ENCODE results near the gene LOX. TPM values are rescaled to one million over a fixed set of nuclear protein-coding genes. Genes with fewer than 3 reads are reported as not detected.

LOX gene
- total RNA-seq, 1 donor from 2014 or later: 1,150 TPM

DNA sequence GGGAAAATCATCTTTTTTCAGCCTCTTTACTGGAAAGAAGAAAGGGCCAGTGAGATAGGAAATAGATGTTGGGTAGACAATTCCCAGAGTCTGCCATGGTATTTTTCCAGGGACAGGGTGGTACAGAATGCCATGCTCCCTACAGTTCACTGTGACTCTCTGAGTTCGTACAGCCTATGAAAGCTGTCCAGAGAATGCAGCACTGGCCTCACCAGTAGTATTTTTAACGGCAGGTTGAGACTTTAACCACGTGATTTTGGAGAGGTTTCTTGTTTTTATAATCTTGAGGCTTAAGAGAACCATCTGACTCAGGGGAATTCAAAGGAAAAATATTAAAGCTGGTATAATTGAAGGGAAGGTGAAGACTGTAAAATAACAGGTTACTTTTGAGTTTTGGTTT is 41.1 kb upstream of the LOX start:
- no peaks in the 10 kb centered on the region for H3K9me3 Mint-ChIP-seq (ENCODE audit: unreplicated experiment)
- Histone ChIP-seq H3K4me3 (ENCODE audit: insufficient read depth, low read depth, low read length) (no peak overlapping the region), H3K9me3 (ENCODE audit: insufficient read depth, low read depth, low read length) (no peaks in the 10 kb centered on the region), H3K27ac (ENCODE audit: low read depth, low read length) (no peak overlapping the region), H3K27me3 (ENCODE audit: insufficient read depth, low read length) (no peaks in the 10 kb centered on the region), H3K79me2 (ENCODE audit: insufficient read depth, low read length) (no peaks in the 10 kb centered on the region), H3K36me3 (ENCODE audit: insufficient read depth, low read length) (no peaks in the 10 kb centered on the region), H3K4me1 (ENCODE audit: insufficient read depth, low read length) (peaks cover 15% of the 10 kb centered on the region), H2AFZ (ENCODE audit: low read depth, low read length) (no peak overlapping the region), H4K20me1 (ENCODE audit: insufficient read depth, low read length) (no peaks in the 10 kb centered on the region), H3K9ac (ENCODE audit: low read length) (no peak overlapping the region), H3K4me2 (ENCODE audit: low read length) (no peak overlapping the region)
- TF ChIP-seq, protein P1, sequence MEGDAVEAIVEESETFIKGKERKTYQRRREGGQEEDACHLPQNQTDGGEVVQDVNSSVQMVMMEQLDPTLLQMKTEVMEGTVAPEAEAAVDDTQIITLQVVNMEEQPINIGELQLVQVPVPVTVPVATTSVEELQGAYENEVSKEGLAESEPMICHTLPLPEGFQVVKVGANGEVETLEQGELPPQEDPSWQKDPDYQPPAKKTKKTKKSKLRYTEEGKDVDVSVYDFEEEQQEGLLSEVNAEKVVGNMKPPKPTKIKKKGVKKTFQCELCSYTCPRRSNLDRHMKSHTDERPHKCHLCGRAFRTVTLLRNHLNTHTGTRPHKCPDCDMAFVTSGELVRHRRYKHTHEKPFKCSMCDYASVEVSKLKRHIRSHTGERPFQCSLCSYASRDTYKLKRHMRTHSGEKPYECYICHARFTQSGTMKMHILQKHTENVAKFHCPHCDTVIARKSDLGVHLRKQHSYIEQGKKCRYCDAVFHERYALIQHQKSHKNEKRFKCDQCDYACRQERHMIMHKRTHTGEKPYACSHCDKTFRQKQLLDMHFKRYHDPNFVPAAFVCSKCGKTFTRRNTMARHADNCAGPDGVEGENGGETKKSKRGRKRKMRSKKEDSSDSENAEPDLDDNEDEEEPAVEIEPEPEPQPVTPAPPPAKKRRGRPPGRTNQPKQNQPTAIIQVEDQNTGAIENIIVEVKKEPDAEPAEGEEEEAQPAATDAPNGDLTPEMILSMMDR (IDR thresholded peaks at IDR 0.05; ENCODE audit: insufficient read depth, low read depth, low read length): no peak
- no peak for TF ChIP-seq EZH2 (IDR thresholded peaks at IDR 0.05; ENCODE audit: insufficient read depth, low read length)
- FAIRE-seq (no peak), DNase-seq (ENCODE audit: low read depth) (no peak)
- no peak overlapping the region for H3K27ac Mint-ChIP-seq (ENCODE audit: unreplicated experiment)
- no peaks in the 10 kb centered on the region for H3K27me3 Mint-ChIP-seq (ENCODE audit: low read depth, unreplicated experiment)
- no peak overlapping the region for H3K4me3 Mint-ChIP-seq (ENCODE audit: unreplicated experiment)
- peaks cover 12% of the 10 kb centered on the region for H3K4me1 Mint-ChIP-seq (ENCODE audit: low read depth, unreplicated experiment)
- H3K36me3 Mint-ChIP-seq (ENCODE audit: low read depth, unreplicated experiment): no peaks in the 10 kb centered on the region

- Histone ChIP-seq H3K4me2 (ENCODE audit: low read length) (no peak overlapping the region), H4K20me1 (ENCODE audit: insufficient read depth, low read length) (no peaks in the 10 kb centered on the region), H3K4me3 (ENCODE audit: insufficient read depth, low read depth, low read length) (no peak overlapping the region), H3K27me3 (ENCODE audit: insufficient read depth, low read length) (no peaks in the 10 kb centered on the region), H2AFZ (ENCODE audit: low read depth, low read length) (no peak overlapping the region), H3K9me3 (ENCODE audit: insufficient read depth, low read depth, low read length) (no peaks in the 10 kb centered on the region), H3K27ac (ENCODE audit: low read depth, low read length) (no peak overlapping the region), H3K36me3 (ENCODE audit: insufficient read depth, low read length) (no peaks in the 10 kb centered on the region), H3K9ac (ENCODE audit: low read length) (no peak overlapping the region), H3K79me2 (ENCODE audit: insufficient read depth, low read length) (no peaks in the 10 kb centered on the region), H3K4me1 (ENCODE audit: insufficient read depth, low read length) (peaks cover 15% of the 10 kb centered on the region)
- Mint-ChIP-seq H3K4me1 (ENCODE audit: low read depth, unreplicated experiment) (peaks cover 12% of the 10 kb centered on the region), H3K9me3 (ENCODE audit: unreplicated experiment) (no peaks in the 10 kb centered on the region), H3K27ac (ENCODE audit: unreplicated experiment) (no peak overlapping the region), H3K27me3 (ENCODE audit: low read depth, unreplicated experiment) (no peaks in the 10 kb centered on the region), H3K36me3 (ENCODE audit: low read depth, unreplicated experiment) (no peaks in the 10 kb centered on the region), H3K4me3 (ENCODE audit: unreplicated experiment) (no peak overlapping the region)
- DNase-seq (ENCODE audit: low read depth) (no peak), FAIRE-seq (no peak)
- TF ChIP-seq EZH2 (IDR thresholded peaks at IDR 0.05; ENCODE audit: insufficient read depth, low read length): no peak
- TF ChIP-seq, protein P1 (IDR thresholded peaks at IDR 0.05; ENCODE audit: insufficient read depth, low read depth, low read length): no peak
These were observed 40.4 kb upstream of the LOX start for GRCh38 chr5:122118356-122118948.

DNA sequence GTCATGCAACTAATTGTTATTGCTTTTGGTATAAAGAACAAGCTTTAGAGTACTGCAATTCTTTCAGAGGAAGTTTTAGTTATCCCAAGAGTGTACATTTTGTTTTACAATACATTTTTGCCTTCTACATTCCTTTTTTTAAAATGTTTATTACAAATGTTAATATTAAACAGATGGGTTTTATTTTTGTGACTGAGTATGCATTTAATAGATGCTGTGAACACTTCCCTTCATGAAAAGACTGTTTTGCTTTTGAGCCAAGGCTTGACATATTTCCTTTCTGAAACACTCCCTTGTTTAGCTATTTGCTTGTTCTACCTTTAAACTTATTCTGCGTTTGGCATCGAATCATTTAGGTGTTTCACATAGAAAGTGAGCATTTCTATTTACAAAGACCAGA is 36.4 kb upstream of the LOX start:
- H3K4me3 ChIP-seq (ENCODE audit: insufficient read depth, low read depth, low read length): no peak overlapping the region
- no peak for TF ChIP-seq EZH2 (IDR thresholded peaks at IDR 0.05; ENCODE audit: insufficient read depth, low read length)
- TF ChIP-seq, protein P1 (IDR thresholded peaks at IDR 0.05; ENCODE audit: insufficient read depth, low read depth, low read length): no peak
- no peaks in the 10 kb centered on the region for H3K9me3 Mint-ChIP-seq (ENCODE audit: unreplicated experiment)

More for the DNA sequence above, 36.4 kb upstream of the LOX start:
- DNase-seq (ENCODE audit: low read depth) (no peak), FAIRE-seq (no peak)
- Mint-ChIP-seq H3K4me3 (ENCODE audit: unreplicated experiment) (no peak overlapping the region), H3K27ac (ENCODE audit: unreplicated experiment) (no peak overlapping the region), H3K4me1 (ENCODE audit: low read depth, unreplicated experiment) (no peaks in the 10 kb centered on the region), H3K36me3 (ENCODE audit: low read depth, unreplicated experiment) (no peaks in the 10 kb centered on the region), H3K27me3 (ENCODE audit: low read depth, unreplicated experiment) (no peaks in the 10 kb centered on the region)
- no peak overlapping the region for H3K9ac ChIP-seq (ENCODE audit: low read length)
- no peaks in the 10 kb centered on the region for H3K9me3 ChIP-seq (ENCODE audit: insufficient read depth, low read depth, low read length)
- no peak overlapping the region for H3K27ac ChIP-seq (ENCODE audit: low read depth, low read length)
- no peak overlapping the region for H3K4me2 ChIP-seq (ENCODE audit: low read length)
- H3K27me3 ChIP-seq (ENCODE audit: insufficient read depth, low read length): no peaks in the 10 kb centered on the region
- no peaks in the 10 kb centered on the region for H3K4me1 ChIP-seq (ENCODE audit: insufficient read depth, low read length)
- no peaks in the 10 kb centered on the region for H4K20me1 ChIP-seq (ENCODE audit: insufficient read depth, low read length)
- H3K79me2 ChIP-seq (ENCODE audit: insufficient read depth, low read length): no peaks in the 10 kb centered on the region
- H3K36me3 ChIP-seq (ENCODE audit: insufficient read depth, low read length): no peaks in the 10 kb centered on the region
- no peak overlapping the region for H2AFZ ChIP-seq (ENCODE audit: low read depth, low read length)

Data from astrocyte (in vitro differentiated cells and primary cell).